ENCODE measurements around the gene CAMTA1.

CAMTA1 gene

GRCh38 chr1:7475691-7476090, 690.4 kb downstream of the CAMTA1 start:
- no peak for DNase-seq (ENCODE audit: low read depth)

GRCh38 chr1:7476402-7476801, 691.1 kb downstream of the CAMTA1 start:
- no peak for DNase-seq (ENCODE audit: low read depth)

- no peak for DNase-seq (ENCODE audit: low read depth)
These were observed 691.8 kb downstream of the CAMTA1 start for GRCh38 chr1:7476861-7477547.

- DNase-seq (ENCODE audit: low read depth): no peak
These were observed 692.3 kb downstream of the CAMTA1 start for GRCh38 chr1:7477593-7477992.

GRCh38 chr1:7478142-7478790, 693.0 kb downstream of the CAMTA1 start:
- DNase-seq (ENCODE audit: low read depth): no peak

- DNase-seq (ENCODE audit: low read depth): no peak
These were observed 693.7 kb downstream of the CAMTA1 start for GRCh38 chr1:7478809-7479499.

- DNase-seq (ENCODE audit: low read depth): no peak
These were observed 694.3 kb downstream of the CAMTA1 start for GRCh38 chr1:7479571-7479970.

GRCh38 chr1:7481194-7481593, 695.9 kb downstream of the CAMTA1 start:
- no peak for DNase-seq (ENCODE audit: low read depth)

GRCh38 chr1:7482077-7482476, 696.8 kb downstream of the CAMTA1 start:
- no peak for DNase-seq (ENCODE audit: low read depth)

GRCh38 chr1:7482772-7483495, 697.7 kb downstream of the CAMTA1 start:
- DNase-seq (ENCODE audit: low read depth): no peak

- no peak for DNase-seq (ENCODE audit: low read depth)
These were observed 698.6 kb downstream of the CAMTA1 start for GRCh38 chr1:7483634-7484383.

- DNase-seq (ENCODE audit: low read depth): no peak
These were observed 700.0 kb downstream of the CAMTA1 start for GRCh38 chr1:7485086-7485780.

- DNase-seq (ENCODE audit: low read depth): no peak
These were observed 700.6 kb downstream of the CAMTA1 start for GRCh38 chr1:7485826-7486225.

GRCh38 chr1:7487766-7488474, 702.7 kb downstream of the CAMTA1 start:
- no peak for DNase-seq (ENCODE audit: low read depth)

- no peak for DNase-seq (ENCODE audit: low read depth)
These were observed 703.2 kb downstream of the CAMTA1 start for GRCh38 chr1:7488475-7488842.

- no peak for DNase-seq (ENCODE audit: low read depth)
These were observed 704.3 kb downstream of the CAMTA1 start for GRCh38 chr1:7489586-7489985.

GRCh38 chr1:7490576-7490975, 705.3 kb downstream of the CAMTA1 start:
- DNase-seq (ENCODE audit: low read depth): no peak

GRCh38 chr1:7491109-7491817, 706.0 kb downstream of the CAMTA1 start:
- DNase-seq (ENCODE audit: low read depth): no peak

- no peak for DNase-seq (ENCODE audit: low read depth)
These were observed 706.5 kb downstream of the CAMTA1 start for GRCh38 chr1:7491818-7492173.
